Keratinocyte (primary cell): ENCODE measurements around the gene PPP1R7. TPM values are rescaled to one million over a fixed set of nuclear protein-coding genes. Genes with fewer than 3 reads are reported as not detected.

Source experiments
- DNase-seq: peaks from one replicate; pipeline ENCODE4 v3.0.0-alpha.2; 2011; ENCODE audit warnings: low read depth, missing footprints, low spot score
- FAIRE-seq: peaks from 2 replicates; lab custom pipeline; 2011; peaks lifted over from hg19 to GRCh38; lab: Jason Lieb, UNC
- H2AFZ ChIP-seq: 2 replicates; pipeline ENCODE4 v1.6.0; 2012; ENCODE audit warnings: low read length, control low read depth, inconsistent platforms; ENCODE audit not compliant: control insufficient read depth
- H3K27ac ChIP-seq: 2 replicates; pipeline ENCODE4 v1.5.1; 2011; ENCODE audit warnings: low read length; ENCODE audit not compliant: control insufficient read depth, insufficient read depth
- H3K27me3 ChIP-seq: 3 replicates; pipeline ENCODE4 v1.6.0; 2011; ENCODE audit warnings: low read length; ENCODE audit not compliant: control insufficient read depth, insufficient read depth; ENCODE audit errors: extremely low read depth
- H3K36me3 ChIP-seq, 2 experiments: 2 replicates in 1 of 2; 3 replicates in 1 of 2; pipeline ENCODE4 v1.5.1; 2011; ENCODE audit warnings: low read length in 2 of 2, mild to moderate bottlenecking in 1 of 2; ENCODE audit not compliant: control insufficient read depth in 2 of 2, insufficient read depth in 2 of 2; ENCODE audit errors: extremely low read depth in 1 of 2
- H3K4me1 ChIP-seq: 3 replicates; pipeline ENCODE4 v1.5.1; 2011; ENCODE audit warnings: low read length; ENCODE audit not compliant: control insufficient read depth, insufficient read depth; ENCODE audit errors: extremely low read depth
- H3K4me2 ChIP-seq: 3 replicates; pipeline ENCODE4 v1.6.0; 2011; ENCODE audit warnings: low read depth, low read length; ENCODE audit not compliant: control insufficient read depth, insufficient read depth; ENCODE audit errors: extremely low read depth
- H3K4me3 ChIP-seq, 3 experiments: fragments of 200-600 bp in 1 of 3; sonication (generic) in 1 of 3; 2 replicates in 2 of 3; 3 replicates in 1 of 3; pipeline ENCODE4 v1.5.1; 2011 to 2016; ENCODE audit warnings: low read length in 3 of 3, mild to moderate bottlenecking in 3 of 3, control low read depth in 2 of 3, inconsistent platforms in 1 of 3, low read depth in 1 of 3, mixed read lengths in 1 of 3, mixed run types in 1 of 3, moderate library complexity in 1 of 3; ENCODE audit not compliant: control insufficient read depth in 2 of 3, insufficient read depth in 2 of 3; ENCODE audit errors: extremely low read depth in 1 of 3
- H3K79me2 ChIP-seq: 2 replicates; pipeline ENCODE4 v1.6.0; 2012; ENCODE audit warnings: low read length; ENCODE audit not compliant: control insufficient read depth, insufficient read depth
- H3K9ac ChIP-seq: 3 replicates; pipeline ENCODE4 v1.6.0; 2011; ENCODE audit warnings: low read length; ENCODE audit not compliant: control insufficient read depth, insufficient read depth; ENCODE audit errors: extremely low read depth
- H3K9me1 ChIP-seq: 3 replicates; pipeline ENCODE4 v1.6.0; 2011; ENCODE audit warnings: low read length; ENCODE audit not compliant: control insufficient read depth, insufficient read depth; ENCODE audit errors: extremely low read depth
- H3K9me3 ChIP-seq: 2 replicates; pipeline ENCODE4 v1.5.1; 2012; ENCODE audit warnings: low read depth, low read length; ENCODE audit not compliant: control insufficient read depth
- H4K20me1 ChIP-seq: 3 replicates; pipeline ENCODE4 v1.6.0; 2011; ENCODE audit warnings: low read length; ENCODE audit not compliant: control insufficient read depth, insufficient read depth; ENCODE audit errors: extremely low read depth
- CTCF ChIP-seq, 3 experiments: IDR thresholded peaks in 1 of 3; conservative IDR thresholded peaks in 1 of 3; optimal IDR thresholded peaks in 1 of 3; 2 replicates in 2 of 3; 3 replicates in 1 of 3; pipeline versions ENCODE3 to v1.5.1; 2011; ENCODE audit warnings: low read length in 3 of 3, mild to moderate bottlenecking in 3 of 3, moderate library complexity in 2 of 3, control low read depth in 1 of 3, inconsistent platforms in 1 of 3; ENCODE audit not compliant: insufficient read depth in 2 of 3; ENCODE audit errors: extremely low read depth in 1 of 3
- EZH2 ChIP-seq: IDR thresholded peaks from one replicate; pipeline ENCODE4 v1.6.1; 2012; ENCODE audit warnings: inconsistent platforms, mild to moderate bottlenecking, low read length, moderate library complexity
- dilution Hi-C: fragments of 300-500 bp; cut with MboI; formaldehyde crosslinking; loops from one replicate; pipeline ENCODE4 v1.7.0; 2020; ENCODE audit warnings: low sequenced_read_pairs; ENCODE audit not compliant: extremely low pct_ligation_motif_present
- polyA plus RNA-seq, 5 experiments: library from polyadenylated mRNA; depleted of rRNA in 3 of 5; stranded (reverse) in 3 of 5; stranded (forward) in 1 of 5; unstranded in 1 of 5; fragments of >200 nt; gene quantifications; 1 replicate in 1 of 5; 2 replicates in 3 of 5; 3 replicates in 1 of 5; pipeline versions ENCODE4 v1.2.1 to v1.2.3, GENCODE V29; 2011 to 2012; ENCODE audit warnings: missing spikeins in 2 of 5, low read depth in 1 of 5, low replicate concordance in 1 of 5

PPP1R7 gene
- polyA plus RNA-seq, 1 donor (not counting 4 experiments of a cell fraction or from before 2014, with no cell fraction given): 84.9 TPM

GRCh38 chr2:241112046-241112445 lies 38.2 kb upstream of the PPP1R7 start:
- Histone ChIP-seq H3K27me3 (no peaks in the 10 kb centered on the region), H3K9me1 (no peaks in the 10 kb centered on the region), H3K4me1 (no peaks in the 10 kb centered on the region), H3K9ac (no peak overlapping the region), H3K79me2 (no peaks in the 10 kb centered on the region), H4K20me1 (no peaks in the 10 kb centered on the region), H3K4me2 (no peak overlapping the region), H3K9me3 (no peaks in the 10 kb centered on the region), H3K4me3 (no peak overlapping the region), H3K36me3 (peaks cover 0 to 5% of the 10 kb centered on the region in 2 experiments), H2AFZ (no peak overlapping the region), H3K27ac (no peak overlapping the region)
- dilution Hi-C loops: no loop called here
- DNase-seq (no peak), FAIRE-seq (no peak)
- TF ChIP-seq EZH2 (no peak), CTCF (optimal IDR thresholded peaks at IDR 0.05 in 1 of 3, IDR thresholded peaks at IDR 0.05 in 1 of 3, conservative IDR thresholded peaks at IDR 0.05 in 1 of 3; ENCODE audit: extremely low read depth in 1 of 3, insufficient read depth in 2 of 3, low read length in 3 of 3) (no peak)

GRCh38 chr2:241112592-241112991 lies 37.7 kb upstream of the PPP1R7 start:
- Histone ChIP-seq H3K4me2 (no peak overlapping the region), H3K9me3 (no peaks in the 10 kb centered on the region), H3K36me3 (peaks cover 0 to 3% of the 10 kb centered on the region in 2 experiments), H3K4me1 (no peaks in the 10 kb centered on the region), H3K27ac (no peak overlapping the region), H4K20me1 (no peaks in the 10 kb centered on the region), H3K9me1 (no peaks in the 10 kb centered on the region), H3K4me3 (no peak overlapping the region), H3K9ac (no peak overlapping the region), H2AFZ (no peak overlapping the region), H3K79me2 (no peaks in the 10 kb centered on the region), H3K27me3 (no peaks in the 10 kb centered on the region)
- DNase-seq (no peak), FAIRE-seq (no peak)
- TF ChIP-seq CTCF (optimal IDR thresholded peaks at IDR 0.05 in 1 of 3, IDR thresholded peaks at IDR 0.05 in 1 of 3, conservative IDR thresholded peaks at IDR 0.05 in 1 of 3; ENCODE audit: extremely low read depth in 1 of 3, insufficient read depth in 2 of 3, low read length in 3 of 3): no peak
- no peak for TF ChIP-seq EZH2
- dilution Hi-C loops: no loop called here
